Coronary artery (tissue), 2 donors: ENCODE results near the gene IL31RA.

ENCODE experiments used
- DNase-seq: peaks from one replicate; pipeline ENCODE4 v3.0.0-alpha.2; 2017; ENCODE audit warnings: low spot score
- H3K27ac ChIP-seq, 2 donors: fragments of 200-600 bp; sonication (generic); one replicate each; pipeline ENCODE4 v1.5.1; 2016 to 2019
- H3K4me3 ChIP-seq: fragments of 200-600 bp; sonication (generic); 2 replicates; pipeline ENCODE4 v1.5.1; 2016; ENCODE audit warnings: mild to moderate bottlenecking, moderate library complexity
- CTCF ChIP-seq: fragments of 200-600 bp; sonication (generic); IDR thresholded peaks from one replicate; pipeline ENCODE4 v1.5.1; 2019; ENCODE audit warnings: antibody characterized with exemption

Gene IL31RA

GRCh38 chr5:55868846-55869245, 17.7 kb downstream of the IL31RA start:
- Histone ChIP-seq H3K4me3 (no peak overlapping the region), H3K27ac (no peak overlapping the region)
- no peak for DNase-seq
- no peak for TF ChIP-seq CTCF

GRCh38 chr5:55869847-55870246, 18.7 kb downstream of the IL31RA start:
- DNase-seq: no peak
- TF ChIP-seq CTCF: no peak
- no peak overlapping the region for H3K4me3 ChIP-seq
- no peak overlapping the region for H3K27ac ChIP-seq

GRCh38 chr5:55873234-55873633, 22.1 kb downstream of the IL31RA start:
- no peak for DNase-seq
- H3K27ac ChIP-seq: no peak overlapping the region
- no peak for TF ChIP-seq CTCF
- H3K4me3 ChIP-seq: no peak overlapping the region

- no peak overlapping the region for H3K4me3 ChIP-seq
- no peak overlapping the region for H3K27ac ChIP-seq
- TF ChIP-seq CTCF: no peak
- DNase-seq: no peak
Measured at GRCh38 chr5:55877655-55878054, 26.5 kb downstream of the IL31RA start.

- TF ChIP-seq CTCF: no peak
- Histone ChIP-seq H3K4me3 (no peak overlapping the region), H3K27ac (no peak overlapping the region)
- DNase-seq: no peak
Measured at GRCh38 chr5:55880453-55880852, 29.3 kb downstream of the IL31RA start.

- Histone ChIP-seq H3K4me3 (no peak overlapping the region), H3K27ac (no peak overlapping the region)
- DNase-seq: no peak
- no peak for TF ChIP-seq CTCF
Measured at GRCh38 chr5:55885359-55885758, 34.2 kb downstream of the IL31RA start.

GRCh38 chr5:55888205-55888604, 37.0 kb downstream of the IL31RA start:
- no peak for TF ChIP-seq CTCF
- Histone ChIP-seq H3K4me3 (no peak overlapping the region), H3K27ac (no peak overlapping the region)
- DNase-seq: no peak
